ENCODE measurements around the gene EIF4ENIF1.

- TF ChIP-seq POLR2AphosphoS5 (IDR thresholded peaks at IDR 0.05) (no peak), CTCF (IDR thresholded peaks at IDR 0.05) (no peak), POLR2A (IDR thresholded peaks at IDR 0.05; ENCODE audit: low read depth) (no peak)
Measured at GRCh38 chr22:31538815-31539214, 49.2 kb upstream of the EIF4ENIF1 start.
